T follicular helper cell (primary cell): ENCODE measurements around the gene MRPS30.
A peak's percentile ranks its signal among the peaks of the same experiment; 100 is the strongest.
"Not testable (repeated sequence)": the region's sequence is repeated elsewhere in the genome, so short reads cannot be mapped to it uniquely, and the experiment has no call there.

ENCODE experiments used
- DNase-seq: peaks from one replicate; pipeline ENCODE4 v3.0.0-alpha.2; 2020; ENCODE audit warnings: low read depth
- total RNA-seq, 2 experiments: gene quantifications; one replicate each; lab custom pipeline; 2026; lab: John Stamatoyannopoulos, UW

MRPS30 gene
- 79.0 to 101 reads per million in 2 experiments for total RNA-seq

DNA sequence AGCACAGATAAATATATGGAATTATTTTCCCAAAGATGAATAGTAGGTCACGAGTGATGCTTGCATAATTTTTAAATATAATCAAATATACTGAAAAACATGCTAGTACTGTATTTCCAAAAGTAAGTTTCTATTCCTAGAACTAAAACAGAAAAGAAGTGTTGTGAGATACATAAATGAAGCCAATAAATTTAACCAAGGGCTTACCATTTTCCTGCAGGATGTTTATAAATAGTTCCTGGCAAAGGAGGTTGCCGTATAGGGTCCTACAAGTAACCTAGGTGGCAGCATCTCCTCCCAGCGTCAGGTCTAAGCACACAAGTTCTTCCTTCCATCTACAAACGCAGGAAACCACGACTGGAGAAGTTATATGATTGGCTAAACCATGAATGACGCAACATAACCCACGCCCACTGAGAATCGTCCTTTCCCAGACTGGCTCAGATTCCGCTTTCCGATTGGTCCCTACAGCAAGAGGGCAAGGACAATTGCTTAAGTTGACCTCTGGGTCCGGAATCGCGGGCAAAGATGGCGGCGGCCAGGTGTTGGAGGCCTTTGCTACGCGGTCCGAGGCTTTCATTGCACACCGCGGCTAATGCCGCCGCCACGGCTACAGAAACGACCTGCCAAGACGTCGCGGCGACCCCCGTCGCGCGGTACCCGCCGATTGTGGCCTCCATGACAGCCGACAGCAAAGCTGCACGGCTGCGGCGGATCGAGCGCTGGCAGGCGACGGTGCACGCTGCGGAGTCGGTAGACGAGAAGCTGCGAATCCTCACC lies at the start of gene MRPS30:
TSS of gene MRPS30 (plus strand) at position 513 of the 780 bp plus-strand sequence. CDS start at position 529, 16 bp downstream.
- peak; percentile 84 for DNase-seq

DNA sequence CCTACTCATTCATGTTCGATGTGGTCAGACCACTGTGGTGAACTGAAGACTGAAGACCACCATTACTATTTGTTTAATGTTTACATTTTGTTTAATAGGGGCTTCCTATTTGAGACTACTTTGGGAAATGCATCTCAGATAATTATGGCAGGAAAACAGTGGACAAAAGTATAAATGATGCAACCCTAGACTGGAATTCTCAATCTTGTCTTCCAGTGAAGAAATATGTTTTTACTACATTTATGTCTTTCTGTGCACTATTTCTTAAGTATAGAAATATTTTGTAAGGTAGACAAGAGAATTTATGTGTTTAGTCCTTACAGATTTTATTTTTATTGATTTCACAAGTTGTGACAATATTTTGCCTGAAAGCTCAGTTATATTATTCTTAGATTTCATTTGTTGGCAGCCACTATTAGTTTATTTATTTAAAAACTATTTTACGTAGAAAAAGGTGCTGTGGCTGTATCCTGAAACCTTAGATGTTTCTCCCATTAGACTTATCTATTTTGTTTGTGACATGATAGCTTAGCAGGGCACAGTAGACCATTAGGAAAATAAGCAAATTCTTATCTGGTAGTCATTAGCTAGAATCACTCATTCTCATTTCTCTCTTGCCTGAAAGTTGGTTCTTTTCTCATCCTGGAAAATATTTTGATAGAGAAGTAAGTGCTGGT lies 39.4 kb upstream of the MRPS30 start:
- no peak for DNase-seq

DNA sequence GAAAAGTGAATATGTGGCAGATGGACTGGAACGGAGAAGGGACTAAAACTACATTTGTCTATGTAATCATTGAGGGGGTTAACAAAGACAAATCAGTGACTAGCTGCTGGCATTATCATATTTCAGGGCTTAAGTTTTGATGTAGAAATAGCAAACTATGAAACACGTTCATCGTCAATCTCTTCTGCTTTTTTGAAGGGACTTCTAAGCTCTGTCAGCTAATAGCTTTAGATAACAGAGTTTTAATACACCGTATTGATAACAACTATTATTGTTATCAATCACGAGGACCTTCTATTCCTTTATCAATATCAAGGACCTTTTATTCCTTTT lies 38.9 kb upstream of the MRPS30 start:
- no peak for DNase-seq

DNA sequence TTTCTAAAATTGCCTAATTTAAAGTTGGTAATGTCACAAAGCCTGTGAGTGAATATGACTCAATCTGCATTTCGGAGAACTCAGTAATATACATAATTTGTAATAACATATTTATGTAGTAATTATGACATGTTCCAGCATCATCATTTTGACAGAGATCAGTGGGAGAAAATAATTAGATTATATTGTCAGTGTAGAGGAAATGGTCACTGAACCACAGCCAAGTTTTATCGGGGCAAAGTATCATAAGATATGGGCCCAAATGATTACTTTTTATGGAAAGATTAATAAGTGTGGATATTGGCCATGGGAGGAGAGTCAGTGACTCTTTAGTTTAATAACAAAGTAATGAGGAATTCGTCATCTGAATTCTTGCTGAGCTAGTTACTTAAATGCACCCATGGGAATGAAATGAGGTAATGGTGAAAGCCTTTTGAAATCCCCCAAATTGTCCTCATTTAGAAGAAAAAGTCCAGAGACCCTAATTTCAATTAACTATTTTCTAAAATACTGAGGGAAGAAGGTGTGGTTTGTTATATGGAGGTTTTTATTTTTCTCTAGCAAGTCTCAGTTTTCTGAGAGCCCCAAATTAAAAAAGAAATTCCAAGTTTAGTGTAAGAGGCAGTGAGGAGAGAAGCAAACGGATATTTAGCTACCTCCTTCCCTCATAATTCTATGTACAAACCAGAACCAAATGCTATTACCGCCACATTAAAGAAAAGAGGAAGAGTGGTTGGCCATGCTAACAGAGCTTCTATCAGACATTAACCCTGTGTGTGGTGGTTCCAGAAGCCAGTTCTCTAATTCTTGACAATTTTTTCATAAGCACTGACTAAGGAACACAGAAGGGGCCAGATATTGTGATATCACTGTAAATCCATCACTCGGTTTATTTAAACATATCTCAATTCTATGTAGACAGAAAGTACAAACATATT lies 37.7 kb upstream of the MRPS30 start:
- DNase-seq = no peak

DNA sequence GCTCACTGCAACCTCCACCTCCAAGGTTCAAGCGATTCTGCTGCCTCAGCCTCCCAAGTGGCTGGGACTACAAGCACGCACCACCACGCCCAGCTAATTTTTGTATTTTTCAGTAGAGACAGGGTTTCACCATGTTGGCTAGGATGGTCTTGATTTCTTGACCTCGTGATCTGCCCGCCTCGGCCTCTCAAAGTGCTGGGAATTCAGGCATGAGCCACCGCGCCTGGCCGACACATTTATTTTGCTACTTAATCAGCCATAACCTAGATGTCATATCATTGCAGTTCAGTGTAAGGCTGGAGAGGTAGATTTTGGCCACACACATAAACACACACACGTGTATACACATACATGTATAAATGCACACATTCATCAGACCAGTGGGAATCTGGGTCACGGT lies 36.4 kb upstream of the MRPS30 start:
- DNase-seq = not testable (repeated sequence)

DNA sequence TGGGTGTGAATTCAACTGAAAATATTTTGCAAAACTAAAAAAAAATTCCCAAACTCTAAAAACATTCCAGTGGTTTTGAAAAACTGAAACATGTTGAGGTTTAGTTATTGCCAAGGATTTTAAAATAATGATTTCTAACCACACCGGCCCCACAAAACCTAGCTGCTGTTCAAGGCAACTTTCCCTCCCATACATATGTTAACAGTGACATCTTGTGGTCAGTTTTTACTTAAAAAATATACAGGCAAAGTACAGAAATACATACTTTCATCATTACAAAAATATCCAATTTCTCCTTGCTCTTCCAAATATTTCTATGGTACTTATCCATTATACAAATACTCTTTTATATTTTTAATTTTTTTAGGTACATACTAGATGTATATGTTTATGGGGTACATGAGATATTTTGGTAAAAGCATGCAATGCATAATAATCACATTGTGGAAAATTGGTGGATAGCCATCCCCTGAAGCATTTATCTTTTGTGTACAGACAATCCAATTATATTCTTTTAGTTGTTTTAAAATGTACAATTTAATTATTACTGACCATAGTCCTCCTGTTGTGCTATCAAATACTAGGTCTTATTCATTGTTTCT lies 34.4 kb upstream of the MRPS30 start:
- no peak for DNase-seq

DNA sequence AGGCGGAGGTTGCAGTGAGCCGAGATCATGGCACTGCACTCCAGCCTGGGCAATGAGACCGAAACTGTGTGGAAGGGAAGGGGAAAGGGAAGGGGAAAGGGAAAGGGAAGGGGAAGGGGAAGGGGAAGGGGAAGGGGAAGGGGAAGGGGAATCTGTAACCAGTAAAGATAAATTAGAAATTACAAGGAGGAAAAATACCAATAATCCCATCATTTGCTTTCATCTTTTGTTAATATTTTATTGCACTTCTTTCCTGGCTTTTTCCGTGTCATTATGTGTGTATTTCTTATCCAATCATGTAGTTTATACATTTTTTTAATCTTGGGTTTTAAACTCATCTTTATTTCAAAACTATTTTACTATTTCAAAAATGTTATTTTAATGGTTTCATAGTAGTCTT lies 29.6 kb upstream of the MRPS30 start:
- no peak for DNase-seq

DNA sequence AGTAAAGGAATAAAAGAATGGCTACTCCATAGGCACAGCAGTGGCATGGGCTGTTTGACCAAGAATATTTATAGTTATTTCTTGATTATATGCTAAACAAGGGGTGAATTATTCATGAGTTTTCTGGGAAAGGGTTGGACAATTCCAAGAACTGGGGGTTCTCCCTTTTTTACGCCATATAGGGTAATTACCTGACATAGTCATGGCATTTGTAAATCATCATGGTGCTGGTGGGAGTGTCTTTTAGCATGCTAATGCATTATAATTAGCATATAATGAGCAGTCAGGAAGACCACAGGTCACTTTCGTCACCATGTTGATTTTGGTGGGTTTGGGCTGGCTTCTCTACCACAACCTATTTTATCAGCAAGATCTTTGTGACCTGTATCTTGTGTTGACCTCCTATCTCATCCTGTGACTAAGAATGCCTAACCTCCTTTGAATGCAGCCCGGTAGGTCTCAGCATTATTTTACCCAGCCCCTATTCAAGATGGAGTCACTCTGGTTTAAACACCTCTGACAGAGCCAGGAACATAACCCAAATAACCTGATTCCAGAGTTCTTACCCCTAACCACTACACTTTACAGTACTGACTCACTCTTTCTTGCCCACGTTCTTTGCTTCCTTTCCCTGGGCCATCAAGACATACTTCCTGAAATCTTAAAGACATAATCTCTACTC lies 25.0 kb upstream of the MRPS30 start:
- no peak for DNase-seq

DNA sequence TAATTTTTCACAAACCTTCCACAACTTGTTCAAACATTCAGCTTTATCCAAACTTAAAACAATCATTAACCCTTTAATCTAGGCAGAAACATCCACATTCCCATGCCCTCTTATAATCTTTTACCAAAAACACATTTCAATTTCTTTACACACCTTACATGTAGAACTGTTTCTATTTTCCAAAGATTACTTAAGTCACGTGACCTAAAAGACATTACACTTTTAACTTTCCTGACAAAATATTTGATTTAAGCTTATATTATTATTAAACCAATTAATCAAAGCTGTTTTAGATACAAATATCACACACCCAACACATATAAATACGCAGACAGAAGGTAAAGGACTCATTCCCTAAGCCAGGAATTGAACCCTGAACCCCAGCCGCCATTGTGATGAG lies 21.0 kb upstream of the MRPS30 start:
- no peak for DNase-seq

DNA sequence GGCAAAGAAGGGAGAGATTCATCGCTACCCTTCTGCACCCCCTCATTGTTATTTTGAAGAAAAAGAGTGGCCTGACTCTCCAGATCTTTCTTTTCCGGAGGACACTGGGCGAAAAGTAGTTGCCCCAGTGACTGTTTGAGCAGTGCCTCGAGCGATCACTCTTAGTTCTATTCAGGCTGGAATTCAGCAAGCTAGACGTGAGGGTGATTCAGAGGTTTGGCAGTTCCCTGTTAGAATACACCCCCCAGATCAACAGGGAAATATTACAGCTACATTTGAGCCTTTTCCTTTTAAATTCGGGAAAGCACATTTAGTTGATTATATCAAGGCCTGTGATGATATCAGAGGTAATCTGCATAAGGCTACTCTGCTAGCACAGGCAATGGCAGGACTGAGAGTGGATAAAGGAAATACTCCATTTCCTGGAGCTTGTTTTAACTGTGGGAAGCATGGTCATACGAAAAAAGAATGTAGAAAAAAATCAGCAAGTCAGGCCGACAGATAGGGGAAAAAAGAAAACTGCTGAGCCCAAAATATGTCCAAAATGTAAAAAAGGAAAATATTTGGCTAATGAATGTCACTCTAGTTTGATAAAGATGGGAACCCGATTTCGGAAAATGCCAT lies 19.3 kb upstream of the MRPS30 start:
- DNase-seq = not testable (repeated sequence)

DNA sequence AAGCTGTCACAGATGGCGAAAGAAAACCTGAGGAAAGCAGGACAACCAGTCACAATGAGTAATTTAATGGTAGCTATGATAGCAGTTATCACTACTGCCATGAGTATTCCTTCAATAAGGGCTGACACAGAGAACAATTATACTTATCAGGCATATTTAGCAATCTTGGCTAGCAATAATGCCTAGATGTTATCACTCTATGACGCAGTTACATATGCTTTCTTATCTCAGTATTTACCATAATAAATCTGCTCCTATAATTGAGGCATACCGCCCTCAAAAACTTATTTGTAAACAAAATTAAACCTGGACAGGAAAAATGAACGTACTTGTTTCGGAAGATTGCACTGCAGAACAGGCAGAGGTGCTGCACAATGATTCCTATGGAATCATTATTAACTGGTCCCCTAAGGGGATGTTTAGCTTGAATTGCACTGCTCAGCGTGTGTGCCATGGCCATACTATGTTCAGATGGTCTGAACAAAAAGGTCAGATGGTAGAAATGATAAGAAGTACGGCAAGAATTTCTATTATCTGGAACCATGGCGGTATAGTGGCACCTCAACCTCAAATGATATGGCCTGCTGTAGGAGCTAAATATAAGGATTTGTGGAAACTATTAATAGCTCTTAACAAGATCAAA lies 16.6 kb upstream of the MRPS30 start:
- not testable (repeated sequence) for DNase-seq

DNA sequence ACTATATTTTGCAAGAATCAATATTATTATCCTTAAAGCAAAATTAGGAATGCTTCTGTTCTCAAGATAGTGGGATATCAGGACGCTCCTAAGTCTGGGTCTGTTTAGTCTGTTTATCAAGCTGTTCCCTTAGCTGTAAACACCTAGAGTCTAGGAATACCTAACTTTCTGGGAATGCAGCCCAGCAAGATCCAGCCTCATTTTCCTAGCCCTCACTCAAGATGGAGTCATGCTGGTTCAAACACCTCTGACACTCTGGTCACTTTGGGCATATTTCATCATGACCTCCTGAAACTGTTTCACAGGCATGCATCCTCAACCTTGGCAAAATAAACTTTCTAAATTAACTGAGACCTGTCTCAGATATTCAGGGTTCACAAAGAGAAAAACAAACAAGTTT lies 14.4 kb upstream of the MRPS30 start:
- no peak for DNase-seq

DNA sequence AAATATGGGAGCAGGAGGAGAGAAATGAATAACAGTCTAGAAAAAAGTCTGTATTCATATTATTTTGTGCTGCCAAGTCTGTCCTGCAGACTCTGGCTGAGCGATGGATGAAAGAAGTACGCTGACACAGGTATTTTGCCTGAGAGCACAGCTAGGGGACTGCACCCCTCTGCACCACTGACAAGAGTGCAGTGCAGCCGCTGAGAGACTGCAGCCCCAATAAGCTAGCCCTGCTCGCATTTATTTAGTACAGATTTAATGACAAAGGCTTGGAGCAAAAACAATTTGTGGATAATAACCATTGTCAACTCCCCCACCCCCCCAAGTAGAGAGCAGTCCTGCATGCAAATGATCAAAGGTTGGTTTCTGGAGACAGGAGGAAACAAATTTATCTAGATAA lies 13.3 kb upstream of the MRPS30 start:
- DNase-seq = no peak

DNA sequence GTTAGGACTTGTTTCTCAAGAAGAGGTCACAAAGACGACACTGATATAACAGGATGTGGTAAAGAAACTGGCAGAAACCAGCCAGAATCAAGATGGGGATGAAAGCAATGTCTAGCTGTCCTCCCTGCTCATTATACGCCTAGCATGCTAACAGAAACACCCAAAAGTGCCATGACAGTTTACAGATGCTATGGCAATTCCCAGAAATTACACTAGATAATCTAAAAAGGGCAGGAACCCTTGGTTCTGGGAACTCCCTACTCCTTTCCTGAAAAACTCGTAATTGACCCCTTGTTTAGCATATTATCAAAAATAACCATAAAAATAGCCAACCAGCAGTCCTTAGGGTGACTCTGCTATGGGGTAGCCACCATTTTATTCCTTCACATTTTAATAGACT lies 10.9 kb upstream of the MRPS30 start:
- no peak for DNase-seq

DNA sequence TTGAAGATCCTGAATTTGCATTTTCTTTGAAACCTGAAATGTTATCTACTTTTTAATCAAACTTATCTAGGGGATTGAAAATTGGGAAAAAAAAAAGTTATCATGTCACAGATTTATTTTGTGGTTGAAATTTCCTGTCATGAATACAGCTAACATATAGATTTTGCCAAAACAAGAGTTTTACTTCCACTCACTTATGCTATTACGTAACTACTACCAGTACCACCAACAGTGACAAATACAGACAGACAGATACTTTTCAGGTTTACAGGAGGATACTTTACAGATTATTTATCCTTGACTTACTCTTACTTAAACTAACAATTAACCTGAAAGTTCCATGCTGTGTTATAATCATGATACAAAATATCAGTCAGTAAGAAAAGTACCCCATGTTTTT lies 6.8 kb upstream of the MRPS30 start:
- no peak for DNase-seq

DNA sequence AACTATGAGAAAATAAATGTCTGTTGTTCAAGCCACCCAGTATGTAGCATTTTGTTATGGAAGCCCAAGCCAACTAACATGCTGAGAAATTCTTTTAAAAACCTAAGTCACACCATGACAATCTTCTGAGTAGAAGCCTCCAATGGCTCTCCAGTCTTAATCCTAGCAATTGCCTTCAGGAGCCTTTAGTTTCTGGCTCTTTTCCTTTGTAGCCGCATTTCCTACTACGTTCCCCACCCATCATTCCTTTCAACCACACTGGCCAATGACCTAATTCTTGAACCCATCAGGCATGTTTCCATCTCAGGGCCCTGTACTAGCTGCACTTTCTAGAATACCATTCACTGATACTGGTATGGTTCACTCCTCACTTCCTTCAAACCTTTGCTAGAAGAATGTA lies 2.1 kb upstream of the MRPS30 start:
- DNase-seq = no peak

DNA sequence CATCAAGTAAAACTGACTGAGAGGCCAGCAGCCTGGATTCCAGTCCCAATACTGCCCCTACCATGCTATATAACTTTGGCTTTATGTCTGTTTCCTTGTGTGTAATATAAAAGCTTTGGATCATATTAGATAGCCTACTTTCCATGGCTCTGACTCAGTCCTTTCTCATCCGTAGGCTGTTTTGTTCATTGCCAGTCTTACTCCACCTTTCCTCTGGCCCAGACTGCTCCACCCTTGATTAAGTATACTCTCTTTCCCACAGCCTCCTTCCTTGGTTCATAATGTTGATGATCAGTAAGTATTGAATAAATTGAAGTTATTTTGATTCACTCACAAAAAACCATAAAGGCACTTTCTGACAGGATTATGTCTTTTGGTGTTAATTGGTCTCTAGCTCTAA lies 1.5 kb upstream of the MRPS30 start:
- DNase-seq = no peak

DNA sequence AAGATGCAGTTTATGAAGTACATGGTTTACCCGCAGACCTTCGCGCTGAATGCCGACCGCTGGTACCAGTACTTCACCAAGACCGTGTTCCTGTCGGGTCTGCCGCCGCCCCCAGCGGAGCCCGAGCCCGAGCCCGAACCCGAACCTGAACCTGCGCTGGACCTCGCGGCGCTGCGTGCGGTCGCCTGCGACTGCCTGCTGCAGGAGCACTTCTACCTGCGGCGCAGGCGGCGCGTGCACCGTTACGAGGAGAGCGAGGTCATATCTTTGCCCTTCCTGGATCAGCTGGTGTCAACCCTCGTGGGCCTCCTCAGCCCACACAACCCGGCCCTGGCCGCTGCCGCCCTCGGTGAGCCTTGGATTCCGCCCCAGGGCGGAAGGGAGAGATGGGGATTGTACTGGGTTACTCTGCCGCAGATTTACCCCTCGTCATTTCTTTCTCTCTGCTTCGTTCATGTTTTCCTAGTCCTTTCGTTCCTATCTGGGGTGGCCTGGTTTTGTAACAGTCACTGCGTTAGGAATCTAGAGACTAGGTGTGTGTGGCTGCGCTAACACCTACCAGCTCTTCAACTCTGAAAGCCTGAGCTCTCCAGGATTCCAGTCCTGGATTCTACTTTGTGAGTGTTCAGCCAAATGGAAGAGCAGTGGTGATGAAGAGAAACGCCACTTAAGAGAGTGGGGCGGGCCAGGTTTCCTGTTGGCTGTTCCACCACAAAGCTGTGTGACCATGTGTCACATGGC lies 638 bp downstream of the MRPS30 start:
- DNase-seq = peak; percentile 16

DNA sequence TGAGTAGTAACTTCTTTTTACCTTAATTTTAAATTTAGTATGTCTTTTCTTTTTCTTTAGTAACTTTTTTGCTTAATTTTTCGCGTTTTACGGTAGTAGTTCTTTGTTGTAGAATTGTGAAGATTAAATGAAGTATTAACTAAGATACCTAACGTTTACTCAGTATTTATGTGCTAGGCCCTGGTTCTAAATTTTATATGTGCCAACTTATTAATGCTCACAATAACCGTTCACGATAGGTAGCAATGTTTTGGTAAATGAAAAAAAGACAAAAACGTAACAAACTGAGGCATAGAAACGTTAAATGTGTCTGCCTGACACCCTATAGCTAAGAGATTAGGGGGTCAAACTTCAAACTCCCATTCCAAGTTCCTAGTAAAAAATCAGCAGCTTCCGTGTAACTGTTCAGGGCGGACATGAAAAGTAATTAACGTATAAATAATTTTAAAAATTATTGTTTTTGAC lies 1.2 kb downstream of the MRPS30 start:
- DNase-seq = no peak

DNA sequence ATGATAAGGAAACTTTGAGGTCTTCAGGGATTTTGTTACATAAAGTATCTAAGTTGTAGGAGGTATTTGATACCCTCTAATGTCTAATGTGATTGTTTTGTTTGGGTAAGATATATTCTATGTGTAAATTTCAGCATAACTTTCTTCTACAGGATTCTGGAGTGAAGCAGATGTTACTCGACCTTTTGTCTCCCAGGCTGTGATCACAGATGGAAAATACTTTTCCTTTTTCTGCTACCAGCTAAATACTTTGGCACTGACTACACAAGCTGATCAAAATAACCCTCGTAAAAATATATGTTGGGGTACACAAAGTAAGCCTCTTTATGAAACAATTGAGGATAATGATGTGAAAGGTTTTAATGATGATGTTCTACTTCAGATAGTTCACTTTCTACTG lies 6.0 kb downstream of the MRPS30 start:
- no peak for DNase-seq
